GM23338 (cell line): ENCODE data around the gene FKBP8. TPM values are rescaled to one million over a fixed set of nuclear protein-coding genes. Genes with fewer than 3 reads are reported as not detected.

ENCODE experiments used
- ATAC-seq: fragments of 200-7000 bp; cut with Tn5 transposase; 3 replicates; pipeline ENCODE4 v1.9.1; 2020
- DNase-seq: peaks from one replicate; pipeline ENCODE4 v3.0.0-alpha.2; 2015; ENCODE audit warnings: low spot score
- H2AFZ ChIP-seq: fragments of 200-600 bp; sonication (generic); 2 replicates; pipeline ENCODE4 v1.8.0; 2016; ENCODE audit warnings: antibody characterized with exemption, mild to moderate bottlenecking, moderate library complexity
- H3F3A ChIP-seq: fragments of 200-600 bp; sonication (generic); replicated peaks from 2 replicates; pipeline ENCODE4 v1.8.0; 2017; ENCODE audit warnings: antibody characterized with exemption, mixed run types, low read depth
- H3K27ac ChIP-seq: fragments of 200-600 bp; sonication (generic); 2 replicates; pipeline ENCODE4 v1.6.1; 2016; ENCODE audit warnings: low read depth
- H3K27me3 ChIP-seq: fragments of 200-600 bp; sonication (generic); 2 replicates; pipeline ENCODE4 v1.8.0; 2016; ENCODE audit warnings: mild to moderate bottlenecking, mixed run types, moderate library complexity; ENCODE audit not compliant: insufficient read depth
- H3K36me3 ChIP-seq: fragments of 200-600 bp; sonication (generic); 2 replicates; pipeline ENCODE4 v1.8.0; 2016; ENCODE audit warnings: mild to moderate bottlenecking; ENCODE audit not compliant: insufficient read depth
- H3K4me1 ChIP-seq: fragments of 200-600 bp; sonication (generic); 2 replicates; pipeline ENCODE4 v1.8.0; 2016; ENCODE audit warnings: mild to moderate bottlenecking, moderate library complexity; ENCODE audit not compliant: insufficient read depth
- H3K4me2 ChIP-seq: fragments of 200-600 bp; sonication (generic); 2 replicates; pipeline ENCODE4 v1.7.1; 2017; ENCODE audit warnings: mixed run types
- H3K4me3 ChIP-seq: fragments of 200-600 bp; sonication (generic); 2 replicates; pipeline ENCODE4 v1.6.1; 2016; ENCODE audit warnings: mixed run types
- H3K79me2 ChIP-seq: fragments of 200-600 bp; sonication (generic); replicated peaks from 2 replicates; pipeline ENCODE4 v1.8.0; 2017; ENCODE audit warnings: mild to moderate bottlenecking; ENCODE audit not compliant: insufficient read depth
- H3K9me2 ChIP-seq: fragments of 200-600 bp; sonication (generic); 2 replicates; pipeline ENCODE4 v1.8.0; 2017; ENCODE audit not compliant: insufficient read depth
- H4K20me1 ChIP-seq: fragments of 200-600 bp; sonication (generic); replicated peaks from 2 replicates; pipeline ENCODE4 v1.8.0; 2017; ENCODE audit warnings: mild to moderate bottlenecking; ENCODE audit not compliant: insufficient read depth
- H3K27ac Mint-ChIP-seq: 2 replicates; pipeline ENCODE4 v1.8.0; 2020; ENCODE audit warnings: inconsistent platforms, mild to moderate bottlenecking, moderate library complexity, mixed read lengths
- H3K27me3 Mint-ChIP-seq: 3 replicates; pipeline ENCODE4 v1.8.0; 2022; ENCODE audit warnings: low read depth, mild to moderate bottlenecking, moderate library complexity, mixed read lengths, inconsistent platforms; ENCODE audit not compliant: insufficient read depth, poor library complexity
- H3K36me3 Mint-ChIP-seq: 3 replicates; pipeline ENCODE4 v1.8.0; 2021; ENCODE audit warnings: low read depth, mild to moderate bottlenecking, inconsistent platforms, moderate library complexity, mixed read lengths
- H3K4me1 Mint-ChIP-seq: 3 replicates; pipeline ENCODE4 v1.8.0; 2020; ENCODE audit warnings: mild to moderate bottlenecking, inconsistent platforms, mixed read lengths
- H3K4me3 Mint-ChIP-seq: 3 replicates; pipeline ENCODE4 v1.8.0; 2021; ENCODE audit warnings: moderate library complexity, mild to moderate bottlenecking, inconsistent platforms, mixed read lengths
- H3K9me3 Mint-ChIP-seq: 3 replicates; pipeline ENCODE4 v1.8.0; 2020; ENCODE audit warnings: moderate library complexity, mild to moderate bottlenecking, inconsistent platforms, mixed read lengths
- CREB1 ChIP-seq: fragments of 250-450 bp; sonication (Bioruptor Pico); IDR thresholded peaks from 2 replicates; pipeline ENCODE4 v1.5.0; 2020; ENCODE audit warnings: low read depth, mild to moderate bottlenecking, moderate library complexity
- CTCF ChIP-seq, 2 experiments: fragments of 200-600 bp in 1 of 2; sonication (generic) in 1 of 2; conservative IDR thresholded peaks; 2 replicates each; pipeline versions ENCODE4 v1.5.1 to v1.6.1; 2016 to 2017; ENCODE audit warnings: antibody characterized with exemption in 2 of 2, low read depth in 2 of 2, mild to moderate bottlenecking in 2 of 2, moderate library complexity in 1 of 2
- ETS1 ChIP-seq: IDR thresholded peaks from 2 replicates; pipeline ENCODE4 v1.6.1; 2016; ENCODE audit warnings: antibody characterized with exemption
- EZH2 ChIP-seq: fragments of 200-600 bp; sonication (generic); IDR thresholded peaks from one replicate; pipeline ENCODE4 v1.8.0; 2017; ENCODE audit warnings: antibody characterized with exemption, mild to moderate bottlenecking, low read depth; ENCODE audit not compliant: unreplicated experiment
- EZH2phosphoT487 ChIP-seq: fragments of 200-600 bp; sonication (generic); IDR thresholded peaks from one replicate; pipeline ENCODE4 v1.8.1; 2018; ENCODE audit warnings: antibody characterized with exemption; ENCODE audit not compliant: unreplicated experiment
- JUNB ChIP-seq: IDR thresholded peaks from one replicate; pipeline ENCODE4 v1.6.1; 2016; ENCODE audit warnings: antibody characterized with exemption; ENCODE audit not compliant: unreplicated experiment
- NANOG ChIP-seq: IDR thresholded peaks from 2 replicates; pipeline ENCODE4 v1.6.1; 2016; ENCODE audit warnings: antibody characterized with exemption, borderline replicate concordance
- POLR2AphosphoS5 ChIP-seq: IDR thresholded peaks from 2 replicates; pipeline ENCODE4 v1.6.1; 2016; ENCODE audit warnings: antibody characterized with exemption, low read depth
- STAT1 ChIP-seq: IDR thresholded peaks from one replicate; pipeline ENCODE4 v1.6.1; 2016; ENCODE audit warnings: antibody characterized with exemption; ENCODE audit not compliant: unreplicated experiment
- ZNF114 ChIP-seq: fragments of 250-450 bp; sonication (Bioruptor Pico); IDR thresholded peaks from 2 replicates; pipeline ENCODE4 v1.5.0; 2020; ENCODE audit warnings: mild to moderate bottlenecking, moderate library complexity
- ZNF331 ChIP-seq: fragments of 250-450 bp; sonication (Bioruptor Pico); IDR thresholded peaks from 2 replicates; pipeline ENCODE4 v1.5.0; 2020; ENCODE audit warnings: low read depth, mild to moderate bottlenecking, moderate library complexity
- polyA plus RNA-seq: library from polyadenylated mRNA; unstranded; fragments of >200 nt; fragmentation: Nextera tagmentation; extraction: Ambion mirVana; gene quantifications from 2 replicates; pipeline ENCODE4 v1.2.1, GENCODE V29; 2016
- total RNA-seq: library from RNA; depleted of rRNA; stranded (reverse); fragments of >200 nt; shearing (Covaris generic); gene quantifications from 2 replicates; pipeline ENCODE4 v1.2.3, GENCODE V29; 2014
- TF ChIP-seq, protein P1 (sequence below): IDR thresholded peaks from one replicate; pipeline ENCODE4 v1.6.1; 2018; ENCODE audit warnings: antibody characterized with exemption; ENCODE audit not compliant: unreplicated experiment
- TF ChIP-seq, protein P2 (sequence below): fragments of 250-450 bp; sonication (Bioruptor Pico); IDR thresholded peaks from 2 replicates; pipeline ENCODE4 v1.5.0; 2020; ENCODE audit warnings: mild to moderate bottlenecking, moderate library complexity

The FKBP8 gene
- total and polyA plus RNA-seq, 2 experiments from 2014 or later = 158 to 367 TPM

DNA sequence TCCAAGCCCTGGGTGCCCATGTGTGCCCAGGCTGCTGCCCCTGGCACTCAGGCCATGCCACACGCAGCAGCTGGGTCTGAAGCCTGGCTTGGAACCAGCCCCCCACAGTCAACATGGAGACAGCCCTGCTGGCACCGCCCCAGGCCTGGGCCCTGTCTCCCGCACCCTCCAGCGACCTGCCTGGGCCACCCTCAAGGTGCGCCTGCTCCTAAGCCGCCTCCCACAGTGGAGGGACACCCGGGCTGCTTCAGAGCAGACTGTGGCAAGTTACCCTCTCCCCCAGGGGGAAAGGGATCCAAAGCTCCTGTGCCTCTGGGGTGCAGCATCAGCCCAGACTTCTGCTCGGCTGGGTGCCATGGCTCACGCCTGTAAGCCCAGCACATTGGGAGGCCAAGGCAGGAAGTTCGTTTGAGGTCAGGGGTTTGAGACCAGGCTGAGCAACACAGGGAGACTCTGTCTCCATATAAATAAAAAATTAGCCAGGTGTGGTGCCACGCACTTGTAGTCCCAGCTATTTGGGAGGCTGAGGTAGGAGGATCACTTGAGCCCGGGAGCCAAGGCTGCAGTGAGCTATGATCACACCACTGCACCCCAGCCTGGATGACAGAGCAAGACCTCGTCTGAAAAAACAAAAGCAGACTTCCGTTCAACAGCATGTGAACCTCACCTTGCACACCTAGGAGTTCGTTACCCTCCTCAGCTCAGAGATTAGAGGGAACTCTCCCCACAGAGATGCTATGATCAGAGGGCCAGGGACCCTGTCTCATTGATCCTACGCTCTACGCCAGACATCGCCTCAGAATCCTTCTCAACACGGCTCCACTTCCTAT is 37.1 kb downstream of the FKBP8 start:
- H3K27me3 Mint-ChIP-seq = peaks cover 14% of the 10 kb centered on the region
- H3K79me2 ChIP-seq = peaks cover 74% of the 10 kb centered on the region
- peaks cover 13% of the 10 kb centered on the region for H4K20me1 ChIP-seq

More for the DNA sequence above, 37.1 kb downstream of the FKBP8 start:
- Histone ChIP-seq H3K9me2 (no peaks in the 10 kb centered on the region), H3K27me3 (no peaks in the 10 kb centered on the region), H3K27ac (no peak overlapping the region), H3K36me3 (no peaks in the 10 kb centered on the region), H3K4me1 (no peaks in the 10 kb centered on the region), H2AFZ (no peak overlapping the region), H3F3A (0 out of 2 replicates have a peak, but pooled peaks cover 3% of the 10 kb centered on the region), H3K4me2 (no peak overlapping the region), H3K4me3 (no peak overlapping the region)
- Mint-ChIP-seq H3K36me3 (no peaks in the 10 kb centered on the region; the same call in 2 of the 3 replicates), H3K9me3 (no peaks in the 10 kb centered on the region; the same call in 2 of the 3 replicates), H3K27ac (no peak overlapping the region), H3K4me3 (no peak overlapping the region), H3K4me1 (peaks cover 11% of the 10 kb centered on the region)
- no peak for DNase-seq
- no peak for TF ChIP-seq ETS1
- TF ChIP-seq NANOG = no peak
- no peak for TF ChIP-seq JUNB
- TF ChIP-seq POLR2AphosphoS5 = no peak
- TF ChIP-seq STAT1 = no peak
- no peak for TF ChIP-seq EZH2phosphoT487
- TF ChIP-seq ZNF114 (CRISPR knock-in tag) = no peak
- TF ChIP-seq CREB1 (CRISPR knock-in tag) = no peak
- TF ChIP-seq EZH2 = no peak
- TF ChIP-seq, protein P1, sequence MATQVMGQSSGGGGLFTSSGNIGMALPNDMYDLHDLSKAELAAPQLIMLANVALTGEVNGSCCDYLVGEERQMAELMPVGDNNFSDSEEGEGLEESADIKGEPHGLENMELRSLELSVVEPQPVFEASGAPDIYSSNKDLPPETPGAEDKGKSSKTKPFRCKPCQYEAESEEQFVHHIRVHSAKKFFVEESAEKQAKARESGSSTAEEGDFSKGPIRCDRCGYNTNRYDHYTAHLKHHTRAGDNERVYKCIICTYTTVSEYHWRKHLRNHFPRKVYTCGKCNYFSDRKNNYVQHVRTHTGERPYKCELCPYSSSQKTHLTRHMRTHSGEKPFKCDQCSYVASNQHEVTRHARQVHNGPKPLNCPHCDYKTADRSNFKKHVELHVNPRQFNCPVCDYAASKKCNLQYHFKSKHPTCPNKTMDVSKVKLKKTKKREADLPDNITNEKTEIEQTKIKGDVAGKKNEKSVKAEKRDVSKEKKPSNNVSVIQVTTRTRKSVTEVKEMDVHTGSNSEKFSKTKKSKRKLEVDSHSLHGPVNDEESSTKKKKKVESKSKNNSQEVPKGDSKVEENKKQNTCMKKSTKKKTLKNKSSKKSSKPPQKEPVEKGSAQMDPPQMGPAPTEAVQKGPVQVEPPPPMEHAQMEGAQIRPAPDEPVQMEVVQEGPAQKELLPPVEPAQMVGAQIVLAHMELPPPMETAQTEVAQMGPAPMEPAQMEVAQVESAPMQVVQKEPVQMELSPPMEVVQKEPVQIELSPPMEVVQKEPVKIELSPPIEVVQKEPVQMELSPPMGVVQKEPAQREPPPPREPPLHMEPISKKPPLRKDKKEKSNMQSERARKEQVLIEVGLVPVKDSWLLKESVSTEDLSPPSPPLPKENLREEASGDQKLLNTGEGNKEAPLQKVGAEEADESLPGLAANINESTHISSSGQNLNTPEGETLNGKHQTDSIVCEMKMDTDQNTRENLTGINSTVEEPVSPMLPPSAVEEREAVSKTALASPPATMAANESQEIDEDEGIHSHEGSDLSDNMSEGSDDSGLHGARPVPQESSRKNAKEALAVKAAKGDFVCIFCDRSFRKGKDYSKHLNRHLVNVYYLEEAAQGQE = no peak
- no peak for TF ChIP-seq CTCF (conservative IDR thresholded peaks at IDR 0.05; ENCODE audit: low read depth in 2 of 2)
- TF ChIP-seq ZNF331 (CRISPR knock-in tag) = no peak
- TF ChIP-seq, protein P2, sequence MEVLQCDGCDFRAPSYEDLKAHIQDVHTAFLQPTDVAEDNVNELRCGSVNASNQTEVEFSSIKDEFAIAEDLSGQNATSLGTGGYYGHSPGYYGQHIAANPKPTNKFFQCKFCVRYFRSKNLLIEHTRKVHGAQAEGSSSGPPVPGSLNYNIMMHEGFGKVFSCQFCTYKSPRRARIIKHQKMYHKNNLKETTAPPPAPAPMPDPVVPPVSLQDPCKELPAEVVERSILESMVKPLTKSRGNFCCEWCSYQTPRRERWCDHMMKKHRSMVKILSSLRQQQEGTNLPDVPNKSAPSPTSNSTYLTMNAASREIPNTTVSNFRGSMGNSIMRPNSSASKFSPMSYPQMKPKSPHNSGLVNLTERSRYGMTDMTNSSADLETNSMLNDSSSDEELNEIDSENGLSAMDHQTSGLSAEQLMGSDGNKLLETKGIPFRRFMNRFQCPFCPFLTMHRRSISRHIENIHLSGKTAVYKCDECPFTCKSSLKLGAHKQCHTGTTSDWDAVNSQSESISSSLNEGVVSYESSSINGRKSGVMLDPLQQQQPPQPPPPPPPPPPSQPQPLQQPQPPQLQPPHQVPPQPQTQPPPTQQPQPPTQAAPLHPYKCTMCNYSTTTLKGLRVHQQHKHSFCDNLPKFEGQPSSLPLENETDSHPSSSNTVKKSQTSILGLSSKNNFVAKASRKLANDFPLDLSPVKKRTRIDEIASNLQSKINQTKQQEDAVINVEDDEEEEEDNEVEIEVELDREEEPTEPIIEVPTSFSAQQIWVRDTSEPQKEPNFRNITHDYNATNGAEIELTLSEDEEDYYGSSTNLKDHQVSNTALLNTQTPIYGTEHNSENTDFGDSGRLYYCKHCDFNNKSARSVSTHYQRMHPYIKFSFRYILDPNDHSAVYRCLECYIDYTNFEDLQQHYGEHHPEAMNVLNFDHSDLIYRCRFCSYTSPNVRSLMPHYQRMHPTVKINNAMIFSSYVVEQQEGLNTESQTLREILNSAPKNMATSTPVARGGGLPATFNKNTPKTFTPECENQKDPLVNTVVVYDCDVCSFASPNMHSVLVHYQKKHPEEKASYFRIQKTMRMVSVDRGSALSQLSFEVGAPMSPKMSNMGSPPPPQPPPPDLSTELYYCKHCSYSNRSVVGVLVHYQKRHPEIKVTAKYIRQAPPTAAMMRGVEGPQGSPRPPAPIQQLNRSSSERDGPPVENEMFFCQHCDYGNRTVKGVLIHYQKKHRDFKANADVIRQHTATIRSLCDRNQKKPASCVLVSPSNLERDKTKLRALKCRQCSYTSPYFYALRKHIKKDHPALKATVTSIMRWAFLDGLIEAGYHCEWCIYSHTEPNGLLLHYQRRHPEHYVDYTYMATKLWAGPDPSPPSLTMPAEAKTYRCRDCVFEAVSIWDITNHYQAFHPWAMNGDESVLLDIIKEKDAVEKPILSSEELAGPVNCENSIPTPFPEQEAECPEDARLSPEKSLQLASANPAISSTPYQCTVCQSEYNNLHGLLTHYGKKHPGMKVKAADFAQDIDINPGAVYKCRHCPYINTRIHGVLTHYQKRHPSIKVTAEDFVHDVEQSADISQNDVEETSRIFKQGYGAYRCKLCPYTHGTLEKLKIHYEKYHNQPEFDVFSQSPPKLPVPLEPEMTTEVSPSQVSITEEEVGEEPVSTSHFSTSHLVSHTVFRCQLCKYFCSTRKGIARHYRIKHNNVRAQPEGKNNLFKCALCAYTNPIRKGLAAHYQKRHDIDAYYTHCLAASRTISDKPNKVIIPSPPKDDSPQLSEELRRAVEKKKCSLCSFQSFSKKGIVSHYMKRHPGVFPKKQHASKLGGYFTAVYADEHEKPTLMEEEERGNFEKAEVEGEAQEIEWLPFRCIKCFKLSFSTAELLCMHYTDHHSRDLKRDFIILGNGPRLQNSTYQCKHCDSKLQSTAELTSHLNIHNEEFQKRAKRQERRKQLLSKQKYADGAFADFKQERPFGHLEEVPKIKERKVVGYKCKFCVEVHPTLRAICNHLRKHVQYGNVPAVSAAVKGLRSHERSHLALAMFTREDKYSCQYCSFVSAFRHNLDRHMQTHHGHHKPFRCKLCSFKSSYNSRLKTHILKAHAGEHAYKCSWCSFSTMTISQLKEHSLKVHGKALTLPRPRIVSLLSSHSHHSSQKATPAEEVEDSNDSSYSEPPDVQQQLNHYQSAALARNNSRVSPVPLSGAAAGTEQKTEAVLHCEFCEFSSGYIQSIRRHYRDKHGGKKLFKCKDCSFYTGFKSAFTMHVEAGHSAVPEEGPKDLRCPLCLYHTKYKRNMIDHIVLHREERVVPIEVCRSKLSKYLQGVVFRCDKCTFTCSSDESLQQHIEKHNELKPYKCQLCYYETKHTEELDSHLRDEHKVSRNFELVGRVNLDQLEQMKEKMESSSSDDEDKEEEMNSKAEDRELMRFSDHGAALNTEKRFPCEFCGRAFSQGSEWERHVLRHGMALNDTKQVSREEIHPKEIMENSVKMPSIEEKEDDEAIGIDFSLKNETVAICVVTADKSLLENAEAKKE = no peak
- no peak for ATAC-seq
